ENCODE data around the gene SEC14L3.

- TF ChIP-seq CTCF (IDR thresholded peaks at IDR 0.05) (no peak), POLR2A (IDR thresholded peaks at IDR 0.05) (no peak)
Measured at GRCh38 chr22:30438559-30438958, 33.3 kb downstream of the SEC14L3 start.
